ENCODE measurements around the gene RSPO4.
"Not testable (repeated sequence)": the region's sequence is repeated elsewhere in the genome, so short reads cannot be mapped to it uniquely, and the experiment has no call there.

RSPO4 gene

GRCh38 chr20:1003920-1004697 lies 2.0 kb upstream of the RSPO4 start:
- DNase-seq: no peak

- no peak for DNase-seq
Observed at GRCh38 chr20:1002682-1003561, 811 bp upstream of the RSPO4 start.

GRCh38 chr20:1001116-1001515 lies 995 bp downstream of the RSPO4 start:
- no peak for DNase-seq

- no peak for DNase-seq
Observed at GRCh38 chr20:998231-998830, 3.8 kb downstream of the RSPO4 start.

GRCh38 chr20:997486-997885 lies 4.6 kb downstream of the RSPO4 start:
- DNase-seq: no peak

GRCh38 chr20:997016-997415 lies 5.1 kb downstream of the RSPO4 start:
- DNase-seq: no peak

- no peak for DNase-seq
Observed at GRCh38 chr20:995170-995569, 6.9 kb downstream of the RSPO4 start.

GRCh38 chr20:992801-993535 lies 9.1 kb downstream of the RSPO4 start:
- DNase-seq: no peak

DNA sequence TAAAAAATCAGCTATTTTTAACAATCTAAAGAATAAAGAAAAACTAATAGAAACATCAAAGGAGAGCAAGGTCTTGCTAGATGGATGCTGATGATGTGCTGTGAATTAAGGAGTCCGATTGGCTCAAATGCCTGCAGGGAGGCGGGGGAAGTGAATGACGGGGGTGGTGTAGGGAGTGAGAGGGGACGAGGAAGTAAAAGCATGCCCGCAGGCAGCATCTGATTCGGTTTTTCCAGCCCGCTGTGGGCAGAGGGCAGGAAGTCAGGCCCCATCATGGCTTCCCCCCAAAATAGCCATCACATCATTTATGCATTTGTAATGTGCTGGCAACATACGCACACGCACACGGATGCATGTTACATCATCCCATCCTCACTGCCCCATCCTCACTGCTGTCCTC lies 10.3 kb downstream of the RSPO4 start:
- DNase-seq: peak in 1 of 2 donors; percentile 6

GRCh38 chr20:990293-990959 lies 11.7 kb downstream of the RSPO4 start:
- no peak for DNase-seq

- DNase-seq: no peak
Observed at GRCh38 chr20:988272-988671, 13.8 kb downstream of the RSPO4 start.

DNA sequence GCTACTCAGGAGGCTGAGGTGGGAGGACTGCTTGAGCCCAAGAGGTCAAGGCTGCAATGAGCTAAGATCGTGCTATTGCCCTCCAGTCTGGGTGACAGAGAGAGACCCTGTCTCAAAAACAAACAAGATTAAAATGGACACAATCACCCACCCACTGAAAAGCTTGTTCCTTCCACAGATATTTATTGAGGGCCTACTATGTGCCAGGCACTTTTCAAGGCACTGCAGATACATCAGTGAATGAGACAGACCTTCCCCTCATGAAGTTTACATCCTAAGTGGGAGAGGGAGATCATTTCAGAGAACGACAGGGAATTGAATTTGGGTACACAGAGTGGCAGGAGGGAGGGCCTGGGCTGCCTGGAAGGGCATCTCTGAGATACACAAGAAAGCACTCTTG lies 14.4 kb downstream of the RSPO4 start:
- DNase-seq: no peak

DNA sequence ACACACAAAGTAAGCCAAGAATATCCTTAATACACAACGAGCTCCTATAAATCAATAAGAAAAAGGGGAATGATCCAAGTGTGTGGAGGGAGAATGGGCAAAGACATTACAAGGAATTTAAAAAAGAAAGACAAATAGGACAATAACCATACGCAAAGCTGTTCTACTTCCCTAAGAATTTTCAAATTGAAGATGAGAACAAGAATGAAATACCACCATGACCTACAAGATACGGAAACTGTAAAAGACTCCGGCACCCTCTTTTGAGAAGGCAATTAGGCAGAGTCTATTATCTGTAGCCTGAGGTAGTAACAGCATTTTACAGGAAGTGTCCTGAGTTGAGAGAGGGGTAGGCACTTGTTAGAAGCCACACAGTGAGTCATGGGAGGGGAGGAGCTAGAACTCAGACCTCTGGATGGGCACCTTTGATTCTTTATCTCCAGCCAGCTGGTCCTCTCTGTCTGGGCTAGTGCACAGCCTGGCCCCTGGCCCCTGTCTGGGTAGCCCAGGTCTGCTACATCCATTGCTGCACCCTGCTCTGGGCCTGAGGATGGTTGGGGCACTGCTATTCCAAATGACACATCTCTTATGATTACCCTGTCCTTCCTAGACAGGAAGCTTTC lies 15.3 kb downstream of the RSPO4 start:
- no peak for DNase-seq

DNA sequence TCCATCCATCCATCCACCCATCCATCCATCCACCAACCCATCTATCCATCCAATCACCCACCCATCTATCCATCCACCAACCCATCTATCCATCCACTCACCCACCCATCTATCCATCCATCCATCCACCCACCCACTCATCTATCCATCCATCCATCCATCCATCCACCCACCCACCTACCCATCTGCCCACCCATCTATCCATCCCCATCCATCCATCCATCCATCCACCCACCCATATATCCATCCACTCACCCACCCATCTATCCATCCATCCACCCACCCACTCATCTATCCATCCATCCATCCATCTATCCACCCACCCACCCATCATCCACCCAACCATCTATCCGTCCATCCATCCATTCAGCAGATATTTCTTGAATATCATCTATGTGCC lies 17.1 kb downstream of the RSPO4 start:
- DNase-seq: not testable (repeated sequence)

- DNase-seq: no peak
Observed at GRCh38 chr20:982754-983153, 19.4 kb downstream of the RSPO4 start.

GRCh38 chr20:977021-977420 lies 25.1 kb downstream of the RSPO4 start:
- no peak for DNase-seq

DNA sequence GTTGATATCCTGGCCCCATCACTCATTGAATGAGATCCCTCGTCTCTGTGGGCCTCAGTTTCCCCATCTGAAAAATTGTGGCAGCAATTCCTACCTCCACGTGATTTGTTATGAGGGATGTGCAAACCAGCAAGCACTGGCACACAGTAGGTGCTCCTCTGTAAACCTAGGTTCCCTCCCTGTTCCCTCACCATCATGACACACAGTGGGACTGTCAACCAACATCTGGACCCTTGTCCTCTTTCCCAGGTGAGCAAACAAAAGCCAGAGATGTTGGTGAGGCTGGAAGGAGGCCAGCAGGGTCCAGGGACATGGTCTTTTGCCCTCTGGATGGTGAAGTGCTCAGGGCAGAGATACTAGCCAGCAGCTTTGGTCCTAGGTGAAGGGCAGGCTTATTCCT lies 26.1 kb downstream of the RSPO4 start:
- no peak for DNase-seq

DNA sequence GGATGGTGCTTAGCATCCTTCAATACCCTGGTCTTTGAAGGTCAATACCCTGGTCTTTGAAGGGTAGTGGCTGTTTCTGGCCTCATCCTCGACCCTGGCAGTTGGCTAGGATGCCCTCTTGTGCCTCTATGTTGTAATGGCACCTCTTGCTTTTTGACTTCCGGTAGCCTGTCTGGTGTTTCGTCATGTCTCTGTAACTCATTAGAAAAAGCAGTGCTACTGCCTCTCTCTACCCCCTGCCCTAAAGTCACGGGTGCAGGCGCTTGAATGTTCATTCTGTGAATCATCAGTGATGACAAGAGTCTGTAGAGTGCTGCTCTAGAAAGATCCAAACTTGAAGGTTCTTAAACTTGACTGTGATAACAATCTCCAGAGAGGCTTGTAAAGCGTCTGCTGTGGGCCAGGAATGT lies 28.3 kb downstream of the RSPO4 start:
- peak; percentile 64 to 70 for DNase-seq

DNA sequence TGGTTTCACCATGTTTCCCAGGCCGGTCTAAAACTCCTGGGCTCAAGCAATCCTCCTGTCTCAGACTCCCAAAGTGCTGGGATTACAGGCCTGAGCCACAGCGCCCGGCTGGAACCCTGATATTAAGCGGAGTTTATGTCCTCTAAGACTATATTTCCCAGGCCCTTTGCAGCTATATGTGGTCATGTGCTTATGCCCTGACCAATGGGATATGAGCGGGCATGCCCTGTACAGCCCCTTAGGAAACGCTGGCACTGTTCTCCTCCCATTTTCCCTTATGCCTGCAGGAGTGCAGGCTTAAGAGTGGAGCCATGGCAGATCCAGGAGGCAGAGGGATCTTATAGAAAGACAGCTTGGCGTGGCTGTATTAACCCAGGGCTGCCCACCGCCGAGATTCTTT lies 29.9 kb downstream of the RSPO4 start:
- no peak for DNase-seq

DNA sequence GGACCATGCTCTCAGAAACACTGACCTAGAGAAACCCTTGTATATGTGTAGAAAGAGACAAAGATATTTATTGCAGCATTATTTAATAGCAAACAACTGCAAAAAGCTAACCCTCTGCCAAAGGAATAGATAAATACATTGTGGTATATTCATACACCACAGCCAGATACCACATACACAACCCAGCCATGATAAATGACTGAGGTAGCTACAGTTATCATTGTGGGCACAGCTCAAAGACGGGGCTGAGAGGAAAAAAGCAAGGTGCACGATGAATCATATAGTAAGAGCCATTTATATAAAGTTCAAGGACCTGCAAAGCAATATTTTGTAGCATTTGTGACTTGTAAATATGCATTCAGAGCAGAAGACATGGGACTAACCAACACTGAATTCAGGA lies 30.8 kb downstream of the RSPO4 start:
- no peak for DNase-seq

- DNase-seq: no peak
Observed at GRCh38 chr20:969868-970267, 32.2 kb downstream of the RSPO4 start.
